HepG2 (cell line): ENCODE data around the gene RAB34. TPM values are rescaled to one million over a fixed set of nuclear protein-coding genes. Genes with fewer than 3 reads are reported as not detected.

Experiments used
- ATAC-seq: fragments of 200-7000 bp; cut with Tn5 transposase; 3 replicates; pipeline ENCODE4 v1.9.1; 2020; ENCODE audit warnings: mild to moderate bottlenecking, moderate library complexity
- BruUV-seq: library from RNA; stranded (reverse); fragments of 400-500 nt; replicated peaks from 2 replicates; lab custom pipeline; 2021; lab: Mats Ljungman, UMichigan
- CTCF ChIA-PET: fragments of 300-600 bp; formaldehyde crosslinking; extraction: SDS; loops from one replicate; lab custom pipeline; 2021; ENCODE audit warnings: low total read pairs, inconsistent platforms, low intra/inter-chr PET ratio; lab: Yijun Ruan, JAX
- POLR2A ChIA-PET: fragments of 350-600 bp; sonication (Branson Sonifier 250); formaldehyde crosslinking; loops from one replicate; lab custom pipeline; 2020; ENCODE audit warnings: antibody characterized with exemption, inconsistent platforms; lab: Yijun Ruan, JAX
- DNase-seq: peaks from one replicate; pipeline ENCODE4 v3.0.0-alpha.2; 2015; ENCODE audit warnings: low spot score
- FAIRE-seq: peaks from 3 replicates; lab custom pipeline; 2011; peaks lifted over from hg19 to GRCh38; lab: Jason Lieb, UNC
- H2AFZ ChIP-seq: one replicate; pipeline ENCODE4 v1.6.1; 2011; ENCODE audit warnings: low read length, inconsistent platforms
- H3K27ac ChIP-seq: fragments of 300-600 bp; 3 replicates; pipeline ENCODE4 v1.8.0; 2011; ENCODE audit warnings: mixed run types, mild to moderate bottlenecking, mixed read lengths, low read length, inconsistent platforms; ENCODE audit not compliant: insufficient read depth; ENCODE audit errors: extremely low read length
- H3K27me3 ChIP-seq, 2 experiments: fragments of 200-600 bp in 1 of 2; 2 replicates in 1 of 2; 3 replicates in 1 of 2; pipeline versions ENCODE4 v1.6.0 to v1.8.0; 2011; ENCODE audit warnings: low read length in 2 of 2, mild to moderate bottlenecking in 2 of 2, moderate library complexity in 2 of 2, inconsistent platforms in 1 of 2; ENCODE audit not compliant: insufficient read depth in 2 of 2, control insufficient read depth in 1 of 2
- H3K36me3 ChIP-seq, 2 experiments: fragments of 200-600 bp in 1 of 2; replicated peaks in 1 of 2; 2 replicates in 1 of 2; 3 replicates in 1 of 2; pipeline versions ENCODE4 v1.5.1 to v1.8.0; 2011; ENCODE audit warnings: low read length in 2 of 2, inconsistent platforms in 1 of 2; ENCODE audit not compliant: insufficient read depth in 2 of 2, control insufficient read depth in 1 of 2
- H3K4me1 ChIP-seq: 2 replicates; pipeline ENCODE4 v1.5.1; 2012; ENCODE audit warnings: low read length, inconsistent platforms; ENCODE audit not compliant: insufficient read depth
- H3K4me2 ChIP-seq: 2 replicates; pipeline ENCODE4 v1.6.0; 2011; ENCODE audit warnings: low read depth, low read length, inconsistent platforms
- H3K4me3 ChIP-seq, 3 experiments: fragments of 200-600 bp in 1 of 3; sonication (generic), shearing (Covaris generic) in 1 of 3; replicated peaks in 1 of 3; 2 replicates each; pipeline ENCODE4 v1.5.1; 2011 to 2016; ENCODE audit warnings: low read length in 3 of 3, inconsistent platforms in 2 of 3, low read depth in 2 of 3, mild to moderate bottlenecking in 2 of 3, control low read depth in 1 of 3, mixed read lengths in 1 of 3; ENCODE audit not compliant: insufficient read depth in 1 of 3
- H3K79me2 ChIP-seq: one replicate; pipeline ENCODE4 v1.6.1; 2011; ENCODE audit warnings: low read length, inconsistent platforms; ENCODE audit not compliant: insufficient read depth
- H3K9ac ChIP-seq: 2 replicates; pipeline ENCODE4 v1.6.0; 2011; ENCODE audit warnings: mild to moderate bottlenecking, low read depth, low read length, inconsistent platforms; ENCODE audit not compliant: insufficient read depth
- H3K9me3 ChIP-seq: 2 replicates; pipeline ENCODE4 v1.5.1; 2012; ENCODE audit warnings: mild to moderate bottlenecking, low read length
- H4K20me1 ChIP-seq: 2 replicates; pipeline ENCODE4 v1.6.0; 2011; ENCODE audit warnings: inconsistent platforms, mild to moderate bottlenecking, low read length, moderate library complexity; ENCODE audit not compliant: insufficient read depth
- GTF2F1 ChIP-seq: fragments of 150-350 bp; IDR thresholded peaks from 2 replicates; pipeline ENCODE4 v1.6.1; 2014; ENCODE audit warnings: low read length
- HNF4A ChIP-seq: sonication (generic); formaldehyde crosslinking; IDR thresholded peaks from 2 replicates; pipeline ENCODE4 v1.4.0; 2020; ENCODE audit warnings: missing genetic modification reagents
- HNF4G ChIP-seq, 2 experiments: sonication (generic) in 1 of 2; formaldehyde crosslinking in 1 of 2; IDR thresholded peaks; 2 replicates each; pipeline versions ENCODE4 v1.4.0 to v1.6.1; 2011 to 2020; ENCODE audit warnings: borderline replicate concordance in 2 of 2, low read depth in 2 of 2, mild to moderate bottlenecking in 2 of 2, low read length in 1 of 2, missing genetic modification reagents in 1 of 2, moderate library complexity in 1 of 2
- IRX3 ChIP-seq: sonication (generic); formaldehyde crosslinking; IDR thresholded peaks from 2 replicates; pipeline ENCODE4 v1.8.1; 2023; ENCODE audit warnings: mild to moderate bottlenecking, low read depth, missing genetic modification reagents, borderline replicate concordance
- NCOR1 ChIP-seq: fragments of 200-600 bp; sonication (generic); IDR thresholded peaks from 2 replicates; pipeline ENCODE4 v1.7.0; 2017; ENCODE audit warnings: antibody characterized with exemption, low read length, borderline replicate concordance
- RAD21 ChIP-seq: fragments of 450-650 bp; formaldehyde crosslinking; IDR thresholded peaks from 2 replicates; pipeline ENCODE4 v1.5.0; 2020; ENCODE audit warnings: mild to moderate bottlenecking
- STAG1 ChIP-seq: sonication (generic); formaldehyde crosslinking; IDR thresholded peaks from 2 replicates; pipeline ENCODE4 v1.4.0; 2020; ENCODE audit warnings: missing genetic modification reagents
- WGBS: methylation state at CpG from one replicate; pipeline ENCODE4 v1.1.6; 2017; ENCODE audit warnings: low lambda C conversion rate; 5-methylcytosine and 5-hydroxymethylcytosine counted together
- in situ Hi-C: cut with HindIII; loops from 2 replicates; pipeline ENCODE4 v1.10.0; 2017; ENCODE audit warnings: low pct_unique_long_range_greater_than_20kb; ENCODE audit not compliant: extremely low pct_ligation_motif_present
- intact Hi-C: fragments of 100-400 bp; cut with micrococcal nuclease; formaldehyde crosslinking; loops from one replicate; pipeline ENCODE4 v1.10.0; 2022; ENCODE audit not compliant: unreplicated experiment
- polyA plus RNA-seq, 8 experiments: library from polyadenylated mRNA; depleted of rRNA in 3 of 8; stranded (reverse) in 7 of 8; unstranded in 1 of 8; fragments of >200 nt; fragmentation: Illumina TruSeq in 4 of 8; extraction: Trizol in 4 of 8; gene quantifications; 2 replicates each; pipeline versions ENCODE4 v1.2.1 to v1.2.3, GENCODE V29; 2011 to 2016; ENCODE audit warnings: low read depth in 4 of 8, missing spikeins in 1 of 8, mixed read lengths in 1 of 8; ENCODE audit not compliant: insufficient read depth in 1 of 8
- total RNA-seq, 5 experiments: library from RNA; depleted of rRNA; stranded (reverse); fragments of >200 nt; fragmentation: Illumina TruSeq; extraction: Trizol; gene quantifications; 2 replicates each; pipeline ENCODE4 v1.2.3, GENCODE V29; 2016; ENCODE audit warnings: low read depth in 1 of 5
- TF ChIP-seq, protein P1 (sequence below): sonication (generic); formaldehyde crosslinking; IDR thresholded peaks from 2 replicates; pipeline ENCODE4 v1.5.0; 2020; ENCODE audit warnings: mild to moderate bottlenecking, missing genetic modification reagents, moderate library complexity
- TF ChIP-seq, protein P2 (sequence below): sonication (generic); formaldehyde crosslinking; conservative IDR thresholded peaks from 2 replicates; pipeline ENCODE4 v1.4.0; 2020; ENCODE audit warnings: missing genetic modification reagents
- TF ChIP-seq, protein P3 (sequence below), 2 experiments: fragments of 450-650 bp in 1 of 2; sonication (generic) in 1 of 2; formaldehyde crosslinking in 1 of 2; IDR thresholded peaks; 2 replicates each; pipeline versions ENCODE4 v1.6.1 to v1.8.0; 2016 to 2022; ENCODE audit warnings: antibody characterized with exemption in 1 of 2, mild to moderate bottlenecking in 1 of 2, missing genetic modification reagents in 1 of 2

RAB34 gene
- total and polyA plus RNA-seq, 2 of the 13 experiments (the other 11 are each of a cell fraction or from before 2014, with no cell fraction given): 0.49 TPM; not detected in 1

GRCh38 chr17:28675980-28676379, 41.7 kb downstream of the RAB34 start:
- Histone ChIP-seq H3K36me3 (peaks cover 50 to 86% of the 10 kb centered on the region in 2 experiments), H3K79me2 (peaks cover under 1% of the 10 kb centered on the region), H3K9ac (no peak overlapping the region), H3K27ac (no peak overlapping the region), H3K9me3 (no peaks in the 10 kb centered on the region), H2AFZ (no peak overlapping the region), H3K4me1 (no peaks in the 10 kb centered on the region), H3K27me3 (no peaks in the 10 kb centered on the region), H3K4me2 (no peak overlapping the region), H4K20me1 (no peaks in the 10 kb centered on the region), H3K4me3 (no peak overlapping the region)
- in situ Hi-C loops (no loop called here), intact Hi-C loops (loop anchor here (1.0 kb wide), 1 partner anchor 29 kb away; no protein-coding TSS in a partner anchor)
- FAIRE-seq (peak; percentile 56), ATAC-seq (peak; percentile 81), DNase-seq (peak; percentile 30)
- ChIA-PET POLR2A (interaction anchor here (1.2 kb wide), 1 partner anchor 23 kb away, joined by 3 read pairs; no protein-coding TSS in a partner anchor), CTCF (interaction anchor here (1.8 kb wide), 1 partner anchor 29 kb away, joined by 20 read pairs; no protein-coding TSS in a partner anchor)
- 90% methylated on average over 7 of the region's 7 CpGs for WGBS
- no TSS peak for BruUV-seq
- TF ChIP-seq STAG1: peak; percentile 60
- TF ChIP-seq, protein P1, sequence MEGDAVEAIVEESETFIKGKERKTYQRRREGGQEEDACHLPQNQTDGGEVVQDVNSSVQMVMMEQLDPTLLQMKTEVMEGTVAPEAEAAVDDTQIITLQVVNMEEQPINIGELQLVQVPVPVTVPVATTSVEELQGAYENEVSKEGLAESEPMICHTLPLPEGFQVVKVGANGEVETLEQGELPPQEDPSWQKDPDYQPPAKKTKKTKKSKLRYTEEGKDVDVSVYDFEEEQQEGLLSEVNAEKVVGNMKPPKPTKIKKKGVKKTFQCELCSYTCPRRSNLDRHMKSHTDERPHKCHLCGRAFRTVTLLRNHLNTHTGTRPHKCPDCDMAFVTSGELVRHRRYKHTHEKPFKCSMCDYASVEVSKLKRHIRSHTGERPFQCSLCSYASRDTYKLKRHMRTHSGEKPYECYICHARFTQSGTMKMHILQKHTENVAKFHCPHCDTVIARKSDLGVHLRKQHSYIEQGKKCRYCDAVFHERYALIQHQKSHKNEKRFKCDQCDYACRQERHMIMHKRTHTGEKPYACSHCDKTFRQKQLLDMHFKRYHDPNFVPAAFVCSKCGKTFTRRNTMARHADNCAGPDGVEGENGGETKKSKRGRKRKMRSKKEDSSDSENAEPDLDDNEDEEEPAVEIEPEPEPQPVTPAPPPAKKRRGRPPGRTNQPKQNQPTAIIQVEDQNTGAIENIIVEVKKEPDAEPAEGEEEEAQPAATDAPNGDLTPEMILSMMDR: peak; percentile 57
- 0 out of 2 replicates have a peak, but pooled peaks have one; percentile 31 for TF ChIP-seq HNF4G (IDR thresholded peaks at IDR 0.05; ENCODE audit: borderline replicate concordance, low read depth, low read length)
- TF ChIP-seq HNF4G (CRISPR knock-in tag; IDR thresholded peaks at IDR 0.05; ENCODE audit: borderline replicate concordance, low read depth): no peak
- TF ChIP-seq IRX3 (CRISPR knock-in tag): no peak
- TF ChIP-seq RAD21 (CRISPR knock-in tag): peak; percentile 59
- TF ChIP-seq, protein P2, sequence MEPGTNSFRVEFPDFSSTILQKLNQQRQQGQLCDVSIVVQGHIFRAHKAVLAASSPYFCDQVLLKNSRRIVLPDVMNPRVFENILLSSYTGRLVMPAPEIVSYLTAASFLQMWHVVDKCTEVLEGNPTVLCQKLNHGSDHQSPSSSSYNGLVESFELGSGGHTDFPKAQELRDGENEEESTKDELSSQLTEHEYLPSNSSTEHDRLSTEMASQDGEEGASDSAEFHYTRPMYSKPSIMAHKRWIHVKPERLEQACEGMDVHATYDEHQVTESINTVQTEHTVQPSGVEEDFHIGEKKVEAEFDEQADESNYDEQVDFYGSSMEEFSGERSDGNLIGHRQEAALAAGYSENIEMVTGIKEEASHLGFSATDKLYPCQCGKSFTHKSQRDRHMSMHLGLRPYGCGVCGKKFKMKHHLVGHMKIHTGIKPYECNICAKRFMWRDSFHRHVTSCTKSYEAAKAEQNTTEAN (CRISPR knock-in tag): no peak
- no peak for TF ChIP-seq NCOR1
- TF ChIP-seq, protein P3, sequence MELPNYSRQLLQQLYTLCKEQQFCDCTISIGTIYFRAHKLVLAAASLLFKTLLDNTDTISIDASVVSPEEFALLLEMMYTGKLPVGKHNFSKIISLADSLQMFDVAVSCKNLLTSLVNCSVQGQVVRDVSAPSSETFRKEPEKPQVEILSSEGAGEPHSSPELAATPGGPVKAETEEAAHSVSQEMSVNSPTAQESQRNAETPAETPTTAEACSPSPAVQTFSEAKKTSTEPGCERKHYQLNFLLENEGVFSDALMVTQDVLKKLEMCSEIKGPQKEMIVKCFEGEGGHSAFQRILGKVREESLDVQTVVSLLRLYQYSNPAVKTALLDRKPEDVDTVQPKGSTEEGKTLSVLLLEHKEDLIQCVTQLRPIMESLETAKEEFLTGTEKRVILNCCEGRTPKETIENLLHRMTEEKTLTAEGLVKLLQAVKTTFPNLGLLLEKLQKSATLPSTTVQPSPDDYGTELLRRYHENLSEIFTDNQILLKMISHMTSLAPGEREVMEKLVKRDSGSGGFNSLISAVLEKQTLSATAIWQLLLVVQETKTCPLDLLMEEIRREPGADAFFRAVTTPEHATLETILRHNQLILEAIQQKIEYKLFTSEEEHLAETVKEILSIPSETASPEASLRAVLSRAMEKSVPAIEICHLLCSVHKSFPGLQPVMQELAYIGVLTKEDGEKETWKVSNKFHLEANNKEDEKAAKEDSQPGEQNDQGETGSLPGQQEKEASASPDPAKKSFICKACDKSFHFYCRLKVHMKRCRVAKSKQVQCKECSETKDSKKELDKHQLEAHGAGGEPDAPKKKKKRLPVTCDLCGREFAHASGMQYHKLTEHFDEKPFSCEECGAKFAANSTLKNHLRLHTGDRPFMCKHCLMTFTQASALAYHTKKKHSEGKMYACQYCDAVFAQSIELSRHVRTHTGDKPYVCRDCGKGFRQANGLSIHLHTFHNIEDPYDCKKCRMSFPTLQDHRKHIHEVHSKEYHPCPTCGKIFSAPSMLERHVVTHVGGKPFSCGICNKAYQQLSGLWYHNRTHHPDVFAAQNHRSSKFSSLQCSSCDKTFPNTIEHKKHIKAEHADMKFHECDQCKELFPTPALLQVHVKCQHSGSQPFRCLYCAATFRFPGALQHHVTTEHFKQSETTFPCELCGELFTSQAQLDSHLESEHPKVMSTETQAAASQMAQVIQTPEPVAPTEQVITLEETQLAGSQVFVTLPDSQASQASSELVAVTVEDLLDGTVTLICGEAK (IDR thresholded peaks at IDR 0.05): no peak
- TF ChIP-seq, protein P3 (CRISPR knock-in tag; IDR thresholded peaks at IDR 0.05): no peak
- TF ChIP-seq GTF2F1: no peak
- TF ChIP-seq HNF4A (CRISPR knock-in tag): peak; percentile 38
